ENCODE data around the gene GHSR. TPM values are rescaled to one million over a fixed set of nuclear protein-coding genes. Genes with fewer than 3 reads are reported as not detected.

Gene GHSR
- total and polyA plus RNA-seq, 8 donors: 0.22 to 0.85 (median 0.25) TPM; not detected in 4

- TF ChIP-seq CTCF (IDR thresholded peaks at IDR 0.05): no peak
- H3K4me1 ChIP-seq: no peaks in the 10 kb centered on the region
- H3K27ac ChIP-seq: no peak overlapping the region
- intact Hi-C loops (cut with DNase I): no loop called here
- FAIRE-seq: no peak
- H3K9me3 ChIP-seq: no peaks in the 10 kb centered on the region
- H3K4me3 ChIP-seq: no peak overlapping the region
- H3K27me3 ChIP-seq: no peaks in the 10 kb centered on the region
- no peak for ATAC-seq
- WGBS, 2 donors: 76 to 82% methylated on average over 1 of the region's 1 CpG
- no peaks in the 10 kb centered on the region for H3K36me3 ChIP-seq
- no peak for DNase-seq
Measured at GRCh38 chr3:172442606-172443005, 5.7 kb downstream of the GHSR start.

GRCh38 chr3:172441581-172441980, 6.7 kb downstream of the GHSR start:
- ATAC-seq (no peak), FAIRE-seq (no peak), DNase-seq (no peak)
- Histone ChIP-seq H3K9me3 (no peaks in the 10 kb centered on the region), H3K27ac (no peak overlapping the region), H3K4me3 (no peak overlapping the region), H3K27me3 (no peaks in the 10 kb centered on the region), H3K36me3 (no peaks in the 10 kb centered on the region), H3K4me1 (no peaks in the 10 kb centered on the region)
- intact Hi-C loops (cut with DNase I): no loop called here
- WGBS, 2 donors: 51 to 61% methylated on average over 5 of the region's 5 CpGs
- TF ChIP-seq CTCF (IDR thresholded peaks at IDR 0.05): no peak

- 58 to 70% methylated on average over 4 of the region's 4 CpGs for WGBS, 2 donors
Measured at GRCh38 chr3:172438186-172438585, 10.1 kb downstream of the GHSR start.

GRCh38 chr3:172437713-172438112, 10.5 kb downstream of the GHSR start:
- DNase-seq (no peak), FAIRE-seq (no peak), ATAC-seq (no peak)
- no peaks in the 10 kb centered on the region for H3K36me3 ChIP-seq
- no peak overlapping the region for H3K4me3 ChIP-seq
- no peaks in the 10 kb centered on the region for H3K4me1 ChIP-seq
- no peaks in the 10 kb centered on the region for H3K27me3 ChIP-seq
- no peak for TF ChIP-seq CTCF (IDR thresholded peaks at IDR 0.05)
- no peaks in the 10 kb centered on the region for H3K9me3 ChIP-seq
- H3K27ac ChIP-seq: no peak overlapping the region
- intact Hi-C loops (cut with DNase I): no loop called here

More at GRCh38 chr3:172438186-172438585, 10.1 kb downstream of the GHSR start:
- Histone ChIP-seq H3K36me3 (no peaks in the 10 kb centered on the region), H3K4me1 (no peaks in the 10 kb centered on the region), H3K4me3 (no peak overlapping the region), H3K27me3 (no peaks in the 10 kb centered on the region), H3K9me3 (no peaks in the 10 kb centered on the region), H3K27ac (no peak overlapping the region)
- FAIRE-seq (no peak), ATAC-seq (no peak), DNase-seq (no peak)
- intact Hi-C loops (cut with DNase I): no loop called here
- TF ChIP-seq CTCF (IDR thresholded peaks at IDR 0.05): no peak

- intact Hi-C loops (cut with DNase I): no loop called here
- FAIRE-seq: no peak
- Histone ChIP-seq H3K27me3 (no peaks in the 10 kb centered on the region), H3K9me3 (no peaks in the 10 kb centered on the region), H3K36me3 (no peaks in the 10 kb centered on the region), H3K4me3 (no peak overlapping the region), H3K27ac (no peak overlapping the region), H3K4me1 (no peaks in the 10 kb centered on the region)
- WGBS, 2 donors: 75 to 88% methylated on average over 5 of the region's 5 CpGs
- no peak for DNase-seq
- ATAC-seq: no peak
- TF ChIP-seq CTCF (IDR thresholded peaks at IDR 0.05): no peak
Measured at GRCh38 chr3:172415323-172415722, 32.9 kb downstream of the GHSR start.

Data from pancreas (tissue), 10 donors.